ENCODE data around the gene RNF213.

RNF213 gene

GRCh38 chr17:80260791-80261158 is at the start of gene RNF213:
RNF213 (plus strand) TSS chr17:80260852; CDS start chr17:80263682, 2,830 bp downstream.
- no peak for DNase-seq (ENCODE audit: low read depth in 4 of 4, low spot score in 1 of 4)

- no peak for DNase-seq (ENCODE audit: low read depth in 4 of 4, low spot score in 1 of 4)
These were observed 48.5 kb upstream of the RNF213 start for GRCh38 chr17:80212109-80212508.

GRCh38 chr17:80212511-80212910 is 48.1 kb upstream of the RNF213 start:
- DNase-seq (ENCODE audit: low read depth in 4 of 4, low spot score in 1 of 4) = no peak

GRCh38 chr17:80212962-80213642 is 47.5 kb upstream of the RNF213 start:
- DNase-seq (ENCODE audit: low read depth in 4 of 4, low spot score in 1 of 4) = no peak

DNA sequence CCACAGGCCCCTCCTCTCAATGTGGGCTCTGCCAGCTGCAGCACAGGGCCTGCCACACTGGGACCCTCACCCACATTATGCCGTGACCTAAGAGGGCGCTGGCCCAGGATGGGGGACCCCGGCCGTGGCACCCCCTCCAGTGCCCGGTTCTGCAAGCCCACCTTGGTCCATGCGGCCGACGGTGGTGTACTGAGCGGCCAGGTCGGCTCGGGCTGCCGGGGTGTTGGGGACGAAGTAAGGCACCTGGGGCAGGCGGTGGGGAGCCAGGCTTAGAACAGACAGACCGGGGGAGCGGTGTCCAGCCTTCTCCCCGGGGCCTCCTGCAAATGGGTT is 47.0 kb upstream of the RNF213 start:
- DNase-seq (ENCODE audit: low read depth in 4 of 4, low spot score in 1 of 4) = no peak

DNA sequence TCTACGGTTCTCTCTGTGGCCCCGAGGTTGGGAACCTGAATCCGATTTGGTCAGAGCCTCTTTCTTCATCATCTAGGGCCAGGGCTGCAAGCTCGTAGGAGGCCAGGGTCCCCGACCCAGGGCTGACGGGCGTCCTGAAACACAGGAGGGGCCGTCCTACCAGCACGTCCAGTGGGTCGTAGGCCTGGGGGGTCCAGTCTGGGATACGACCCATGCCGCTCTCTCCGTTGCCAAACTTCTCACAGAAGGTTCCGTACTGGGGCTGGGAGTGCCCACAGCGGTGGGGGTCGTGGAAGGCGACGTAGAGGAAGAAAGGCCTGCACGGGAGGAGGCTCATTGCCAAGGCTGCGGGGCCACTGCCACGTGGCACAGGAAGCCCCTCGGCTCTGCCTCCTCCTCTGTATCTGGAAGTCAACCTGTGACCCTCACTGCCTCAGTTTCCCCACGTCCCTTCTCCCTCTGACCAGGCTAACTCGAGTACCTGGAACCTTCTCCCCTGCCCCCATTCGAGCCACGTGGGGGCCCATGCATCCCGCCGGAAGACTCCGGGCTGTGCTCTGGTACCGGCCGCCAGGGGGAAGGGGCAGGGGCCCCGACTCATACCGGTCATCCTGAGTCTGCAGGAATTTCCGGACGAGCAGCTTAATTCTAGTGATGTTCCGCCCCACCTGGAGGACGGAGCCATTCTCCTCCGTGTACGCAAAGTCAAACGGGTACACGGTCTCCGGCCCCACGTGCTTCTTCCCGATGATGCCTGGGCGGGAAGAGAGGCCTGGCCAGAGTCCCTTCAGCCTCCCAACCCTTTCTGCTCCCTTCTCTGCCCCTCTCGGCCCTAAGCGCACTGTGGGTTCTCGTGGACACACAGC is 46.4 kb upstream of the RNF213 start:
- no peak for DNase-seq (ENCODE audit: low read depth in 4 of 4, low spot score in 1 of 4)

- DNase-seq (ENCODE audit: low read depth in 4 of 4, low spot score in 1 of 4) = no peak
These were observed 45.8 kb upstream of the RNF213 start for GRCh38 chr17:80214878-80215210.

- no peak for DNase-seq (ENCODE audit: low read depth in 4 of 4, low spot score in 1 of 4)
These were observed 43.9 kb upstream of the RNF213 start for GRCh38 chr17:80216473-80217456.

- no peak for DNase-seq (ENCODE audit: low read depth in 4 of 4, low spot score in 1 of 4)
These were observed 42.8 kb upstream of the RNF213 start for GRCh38 chr17:80217703-80218362.

DNA sequence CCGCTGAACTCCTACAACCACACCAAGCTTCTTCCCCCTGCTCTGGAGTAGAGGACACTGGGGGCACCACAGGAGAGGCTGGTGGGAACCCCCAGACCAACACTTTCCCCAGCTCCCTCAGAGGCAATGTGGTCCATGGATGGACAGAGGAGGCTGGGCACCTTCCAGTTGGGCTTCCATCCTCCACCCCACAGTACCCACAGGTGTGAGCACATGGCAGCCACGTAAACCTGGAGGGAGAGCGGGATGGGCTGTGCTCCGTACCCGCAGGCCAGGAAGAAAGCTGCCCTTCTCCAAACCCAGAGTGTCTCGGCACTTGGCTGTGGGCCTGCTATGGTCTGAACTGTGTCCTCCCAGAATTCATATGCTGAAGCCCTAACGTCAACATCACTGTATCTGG is 42.3 kb upstream of the RNF213 start:
- no peak for DNase-seq (ENCODE audit: low read depth in 4 of 4, low spot score in 1 of 4)

DNA sequence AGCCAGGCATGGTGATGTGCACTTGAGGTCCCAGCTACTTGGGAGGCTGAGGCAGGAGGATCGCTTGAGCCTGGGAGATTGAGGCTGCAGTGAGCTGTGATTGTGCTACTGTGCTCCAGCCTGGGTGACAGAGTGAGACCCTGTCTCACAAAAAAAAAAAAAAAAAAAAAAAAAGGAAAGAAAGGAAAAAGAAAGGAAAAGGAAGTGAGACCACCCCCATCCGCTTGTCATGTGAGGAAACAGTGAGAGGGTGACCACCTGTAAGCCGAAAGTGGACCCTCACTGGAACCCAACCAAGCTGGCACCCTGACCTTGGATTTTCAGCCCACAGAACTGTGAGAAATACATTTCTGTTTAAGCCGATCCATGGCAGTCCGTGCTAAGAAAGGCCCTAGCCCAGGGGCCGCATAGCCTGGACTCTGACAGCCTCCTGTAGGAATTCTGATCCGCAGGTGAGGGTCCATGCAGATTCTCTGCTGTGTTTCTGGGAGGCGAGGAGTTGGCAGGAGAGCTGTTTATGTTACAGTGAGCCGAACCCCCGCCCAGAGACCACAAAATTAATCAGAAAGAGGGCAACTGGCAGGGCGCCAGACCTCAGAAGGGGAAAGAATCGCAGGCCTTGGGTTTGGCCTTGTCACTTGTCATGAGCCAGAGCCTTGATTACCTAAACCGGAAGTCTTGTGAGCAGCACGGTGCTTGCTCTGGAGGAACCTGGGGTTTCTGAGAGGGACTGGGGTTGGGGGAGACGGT is 41.5 kb upstream of the RNF213 start:
- peak; percentile 79 to 88 (median 83) for DNase-seq (ENCODE audit: low read depth in 4 of 4, low spot score in 1 of 4)

GRCh38 chr17:80219763-80220053 is 40.9 kb upstream of the RNF213 start:
- DNase-seq (ENCODE audit: low read depth in 4 of 4, low spot score in 1 of 4) = peak in 1 of 4 experiments; percentile 3

- DNase-seq (ENCODE audit: low read depth in 4 of 4, low spot score in 1 of 4) = peak; percentile 39 to 67 (median 47)
These were observed 40.5 kb upstream of the RNF213 start, which contains the start of the genes SGSH and SLC26A11 for GRCh38 chr17:80220054-80220735. SGSH (minus strand) TSS chr17:80220333; CDS start chr17:80220313, 20 bp downstream. SLC26A11 (plus strand) TSS chr17:80220427; CDS start chr17:80221561, 1,134 bp downstream.

DNA sequence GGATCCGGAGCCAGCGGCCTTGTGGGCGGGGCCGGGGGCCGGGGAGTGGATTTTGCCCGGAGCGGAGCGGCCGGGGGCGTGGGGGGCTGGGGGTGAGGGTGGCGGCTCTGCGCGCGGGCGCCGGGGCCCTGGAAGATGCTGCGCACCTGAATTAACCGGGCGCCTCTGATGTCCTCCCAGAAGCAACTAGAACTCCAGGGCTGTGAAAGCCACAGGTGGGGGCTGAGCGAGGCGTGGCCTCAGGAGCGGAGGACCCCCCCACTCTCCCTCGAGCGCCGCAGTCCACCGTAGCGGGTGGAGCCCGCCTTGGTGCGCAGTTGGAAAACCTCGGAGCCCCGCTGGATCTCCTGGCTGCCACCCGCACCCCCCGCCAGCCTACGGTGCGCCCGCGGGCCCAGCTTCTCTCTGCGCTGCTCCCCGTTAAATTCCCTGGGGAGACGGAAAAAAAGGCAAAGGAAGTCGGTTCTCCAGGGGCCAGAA is 39.9 kb upstream of the RNF213 start:
- DNase-seq (ENCODE audit: low read depth in 4 of 4, low spot score in 1 of 4) = no peak

DNA sequence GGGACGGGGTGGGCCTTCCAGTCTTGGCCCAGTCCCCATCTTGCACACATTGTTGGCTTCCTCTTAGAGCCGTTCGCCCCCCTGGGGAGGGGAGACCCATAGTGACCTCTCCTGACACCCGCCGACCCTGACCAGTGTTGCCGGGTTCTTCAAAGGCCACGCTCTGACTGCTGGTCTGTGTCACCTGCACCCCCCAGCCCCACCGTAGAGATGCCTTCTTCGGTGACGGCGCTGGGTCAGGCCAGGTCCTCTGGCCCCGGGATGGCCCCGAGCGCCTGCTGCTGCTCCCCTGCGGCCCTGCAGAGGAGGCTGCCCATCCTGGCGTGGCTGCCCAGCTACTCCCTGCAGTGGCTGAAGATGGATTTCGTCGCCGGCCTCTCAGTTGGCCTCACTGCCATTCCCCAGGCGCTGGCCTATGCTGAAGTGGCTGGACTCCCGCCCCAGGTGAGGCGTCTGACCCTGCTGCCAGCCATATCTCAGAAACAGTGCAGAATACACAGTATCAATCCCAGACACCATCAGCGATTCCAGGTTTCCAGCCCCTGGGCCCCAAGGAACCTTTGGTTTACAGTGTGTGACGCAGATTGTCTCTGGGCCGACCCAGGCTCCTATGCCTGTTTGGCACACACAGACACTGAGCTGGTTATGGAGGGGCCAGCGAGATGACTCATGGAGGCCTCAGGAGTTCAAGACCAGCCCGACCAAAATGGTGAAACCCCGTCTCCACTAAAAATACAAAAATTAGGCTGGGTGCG is 39.1 kb upstream of the RNF213 start:
- no peak for DNase-seq (ENCODE audit: low read depth in 4 of 4, low spot score in 1 of 4)

DNA sequence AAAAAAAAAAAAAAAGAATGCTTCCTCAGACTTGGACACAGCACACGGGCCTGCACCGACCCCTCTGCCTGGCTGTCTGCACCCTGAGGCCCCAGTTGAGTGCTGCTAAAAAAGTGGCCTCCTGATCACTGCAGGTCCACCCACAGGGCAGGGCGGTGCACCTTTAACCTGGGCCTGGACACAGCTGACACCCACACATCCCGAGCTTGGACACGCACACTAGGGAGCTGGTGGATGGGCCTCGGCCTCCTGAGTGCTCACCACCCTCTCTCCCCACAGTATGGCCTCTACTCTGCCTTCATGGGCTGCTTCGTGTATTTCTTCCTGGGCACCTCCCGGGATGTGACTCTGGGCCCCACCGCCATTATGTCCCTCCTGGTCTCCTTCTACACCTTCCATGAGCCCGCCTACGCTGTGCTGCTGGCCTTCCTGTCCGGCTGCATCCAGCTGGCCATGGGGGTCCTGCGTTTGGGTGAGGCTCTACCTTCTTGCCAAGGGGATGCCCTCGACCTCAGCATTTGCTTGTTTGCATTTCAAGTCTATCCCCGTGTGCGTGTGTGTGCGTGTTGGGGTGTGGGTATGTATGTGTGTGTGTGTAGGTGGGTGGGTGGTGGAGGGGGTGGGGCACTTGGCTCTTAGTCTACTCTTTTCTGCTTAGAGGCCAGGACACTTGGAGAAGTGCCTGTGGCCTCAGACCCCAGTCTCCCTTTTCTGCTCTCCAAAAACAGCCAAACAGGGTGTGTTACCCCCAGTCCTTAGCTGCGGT is 38.1 kb upstream of the RNF213 start:
- DNase-seq (ENCODE audit: low read depth in 4 of 4, low spot score in 1 of 4) = no peak

GRCh38 chr17:80223142-80223815 is 37.4 kb upstream of the RNF213 start:
- no peak for DNase-seq (ENCODE audit: low read depth in 4 of 4, low spot score in 1 of 4)

Data from stimulated activated CD4-positive, alpha-beta T cell treated with anti-CD3 and anti-CD28 coated beads, Interleukin-1b, Interleukin-23, amount 100 ng/mL, for 24 hours (primary cell).